HL-60 (cell line): Measurements from ENCODE around the gene IAPP.

Experiments
- POLR2AphosphoS5 ChIP-seq: IDR thresholded peaks from 2 replicates; pipeline ENCODE4 v1.6.1; 2012; ENCODE audit warnings: low read depth
- TF ChIP-seq, protein P1 (sequence below): IDR thresholded peaks from one replicate; pipeline ENCODE4 v1.5.1; 2011; ENCODE audit warnings: low read length, control low read depth, inconsistent platforms; ENCODE audit not compliant: insufficient read depth

DNA sequence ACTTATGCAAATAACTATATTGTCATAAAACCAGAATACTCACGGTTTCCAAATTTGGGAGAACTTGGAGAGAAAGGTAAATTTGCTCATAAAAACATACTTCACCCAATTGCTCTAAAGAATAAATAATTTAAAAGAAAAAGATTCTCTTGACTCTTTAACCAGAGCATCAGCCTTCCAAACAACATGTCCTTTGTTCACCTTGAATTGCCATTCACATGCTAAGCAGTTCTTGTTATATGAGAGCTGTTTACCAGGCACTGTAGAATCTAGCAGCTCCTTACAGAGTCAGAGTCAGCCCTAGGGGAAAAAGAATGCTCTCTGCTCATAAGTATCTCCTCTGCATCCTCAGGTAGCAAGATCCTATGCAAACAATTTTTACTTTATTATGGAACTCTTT is 48.2 kb upstream of the IAPP start:
- TF ChIP-seq, protein P1, sequence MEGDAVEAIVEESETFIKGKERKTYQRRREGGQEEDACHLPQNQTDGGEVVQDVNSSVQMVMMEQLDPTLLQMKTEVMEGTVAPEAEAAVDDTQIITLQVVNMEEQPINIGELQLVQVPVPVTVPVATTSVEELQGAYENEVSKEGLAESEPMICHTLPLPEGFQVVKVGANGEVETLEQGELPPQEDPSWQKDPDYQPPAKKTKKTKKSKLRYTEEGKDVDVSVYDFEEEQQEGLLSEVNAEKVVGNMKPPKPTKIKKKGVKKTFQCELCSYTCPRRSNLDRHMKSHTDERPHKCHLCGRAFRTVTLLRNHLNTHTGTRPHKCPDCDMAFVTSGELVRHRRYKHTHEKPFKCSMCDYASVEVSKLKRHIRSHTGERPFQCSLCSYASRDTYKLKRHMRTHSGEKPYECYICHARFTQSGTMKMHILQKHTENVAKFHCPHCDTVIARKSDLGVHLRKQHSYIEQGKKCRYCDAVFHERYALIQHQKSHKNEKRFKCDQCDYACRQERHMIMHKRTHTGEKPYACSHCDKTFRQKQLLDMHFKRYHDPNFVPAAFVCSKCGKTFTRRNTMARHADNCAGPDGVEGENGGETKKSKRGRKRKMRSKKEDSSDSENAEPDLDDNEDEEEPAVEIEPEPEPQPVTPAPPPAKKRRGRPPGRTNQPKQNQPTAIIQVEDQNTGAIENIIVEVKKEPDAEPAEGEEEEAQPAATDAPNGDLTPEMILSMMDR = no peak
- TF ChIP-seq POLR2AphosphoS5 = no peak
